ENCODE data around the gene NAXE. TPM values are rescaled to one million over a fixed set of nuclear protein-coding genes. Genes with fewer than 3 reads are reported as not detected.

The NAXE gene
- total RNA-seq, 1 experiment from 2014 or later: 143 TPM

- Mint-ChIP-seq H3K4me1 (ENCODE audit: low read depth, unreplicated experiment) (no peaks in the 10 kb centered on the region), H3K27me3 (ENCODE audit: unreplicated experiment) (no peaks in the 10 kb centered on the region), H3K9me3 (ENCODE audit: low read depth, unreplicated experiment) (no peaks in the 10 kb centered on the region), H3K36me3 (ENCODE audit: insufficient read depth, unreplicated experiment) (peaks cover 12% of the 10 kb centered on the region), H3K27ac (ENCODE audit: unreplicated experiment) (no peak overlapping the region), H3K4me3 (ENCODE audit: low read depth, unreplicated experiment) (no peak overlapping the region)
- intact Hi-C loops (cut with micrococcal nuclease; ENCODE audit: unreplicated experiment): no loop called here
- CTCF ChIA-PET: interaction anchor here (0.6 kb wide), 1 partner anchor 21 kb away, joined by 3 read pairs; no protein-coding TSS in a partner anchor
- no peak for TF ChIP-seq CTCF (IDR thresholded peaks at IDR 0.05; ENCODE audit: unreplicated experiment)
- BruUV-seq (replicated peaks): no TSS peak
- no peak for DNase-seq
Measured at GRCh38 chr1:156559086-156559796, 32.3 kb upstream of the NAXE start.

GRCh38 chr1:156559797-156560385 is 31.7 kb upstream of the NAXE start:
- Mint-ChIP-seq H3K27ac (ENCODE audit: unreplicated experiment) (no peak overlapping the region), H3K4me1 (ENCODE audit: low read depth, unreplicated experiment) (no peaks in the 10 kb centered on the region), H3K9me3 (ENCODE audit: low read depth, unreplicated experiment) (no peaks in the 10 kb centered on the region), H3K27me3 (ENCODE audit: unreplicated experiment) (no peaks in the 10 kb centered on the region), H3K4me3 (ENCODE audit: low read depth, unreplicated experiment) (no peak overlapping the region), H3K36me3 (ENCODE audit: insufficient read depth, unreplicated experiment) (peaks cover 12% of the 10 kb centered on the region)
- no TSS peak for BruUV-seq (replicated peaks)
- intact Hi-C loops (cut with micrococcal nuclease; ENCODE audit: unreplicated experiment): no loop called here
- TF ChIP-seq CTCF (IDR thresholded peaks at IDR 0.05; ENCODE audit: unreplicated experiment): no peak
- DNase-seq: no peak
- CTCF ChIA-PET: interaction anchor here (0.6 kb wide), 1 partner anchor 22 kb away, joined by 3 read pairs; no protein-coding TSS in a partner anchor

- DNase-seq: no peak
- CTCF ChIA-PET: interaction anchor here (0.5 to 1.0 kb wide), 4 partner anchors 10 to 319 kb away, joined by 3 read pairs; no protein-coding TSS in a partner anchor
- intact Hi-C loops (cut with micrococcal nuclease; ENCODE audit: unreplicated experiment): no loop called here
Measured at GRCh38 chr1:156560585-156561163, 30.9 kb upstream of the NAXE start.

GRCh38 chr1:156565519-156565918 is 26.1 kb upstream of the NAXE start:
- no peaks in the 10 kb centered on the region for H3K9me3 Mint-ChIP-seq (ENCODE audit: low read depth, unreplicated experiment)
- no TSS peak for BruUV-seq (replicated peaks)
- no peak for TF ChIP-seq CTCF (IDR thresholded peaks at IDR 0.05; ENCODE audit: unreplicated experiment)
- no peaks in the 10 kb centered on the region for H3K27me3 Mint-ChIP-seq (ENCODE audit: unreplicated experiment)
- H3K27ac Mint-ChIP-seq (ENCODE audit: unreplicated experiment): no peak overlapping the region
- peaks cover 11% of the 10 kb centered on the region for H3K4me1 Mint-ChIP-seq (ENCODE audit: low read depth, unreplicated experiment)
- H3K4me3 Mint-ChIP-seq (ENCODE audit: low read depth, unreplicated experiment): no peak overlapping the region
- H3K36me3 Mint-ChIP-seq (ENCODE audit: insufficient read depth, unreplicated experiment): peaks cover 32% of the 10 kb centered on the region
- CTCF ChIA-PET: no interaction called here
- no peak for DNase-seq
- intact Hi-C loops (cut with micrococcal nuclease; ENCODE audit: unreplicated experiment): no loop called here

More at GRCh38 chr1:156560585-156561163, 30.9 kb upstream of the NAXE start:
- H3K4me3 Mint-ChIP-seq (ENCODE audit: low read depth, unreplicated experiment): no peak overlapping the region
- H3K36me3 Mint-ChIP-seq (ENCODE audit: insufficient read depth, unreplicated experiment): peaks cover 6% of the 10 kb centered on the region
- no peak overlapping the region for H3K27ac Mint-ChIP-seq (ENCODE audit: unreplicated experiment)
- no peak for TF ChIP-seq CTCF (IDR thresholded peaks at IDR 0.05; ENCODE audit: unreplicated experiment)
- no peaks in the 10 kb centered on the region for H3K4me1 Mint-ChIP-seq (ENCODE audit: low read depth, unreplicated experiment)
- BruUV-seq (replicated peaks): no TSS peak
- no peaks in the 10 kb centered on the region for H3K27me3 Mint-ChIP-seq (ENCODE audit: unreplicated experiment)
- H3K9me3 Mint-ChIP-seq (ENCODE audit: low read depth, unreplicated experiment): no peaks in the 10 kb centered on the region

Data from Calu3 (cell line).